Left forelimb (tissue), 1 donor: ENCODE results near the gene CADM1.

Source experiments
- DNase-seq: peaks from one replicate; pipeline ENCODE4 v3.0.0-alpha.2; 2018; ENCODE audit warnings: low spot score

The CADM1 gene

DNA sequence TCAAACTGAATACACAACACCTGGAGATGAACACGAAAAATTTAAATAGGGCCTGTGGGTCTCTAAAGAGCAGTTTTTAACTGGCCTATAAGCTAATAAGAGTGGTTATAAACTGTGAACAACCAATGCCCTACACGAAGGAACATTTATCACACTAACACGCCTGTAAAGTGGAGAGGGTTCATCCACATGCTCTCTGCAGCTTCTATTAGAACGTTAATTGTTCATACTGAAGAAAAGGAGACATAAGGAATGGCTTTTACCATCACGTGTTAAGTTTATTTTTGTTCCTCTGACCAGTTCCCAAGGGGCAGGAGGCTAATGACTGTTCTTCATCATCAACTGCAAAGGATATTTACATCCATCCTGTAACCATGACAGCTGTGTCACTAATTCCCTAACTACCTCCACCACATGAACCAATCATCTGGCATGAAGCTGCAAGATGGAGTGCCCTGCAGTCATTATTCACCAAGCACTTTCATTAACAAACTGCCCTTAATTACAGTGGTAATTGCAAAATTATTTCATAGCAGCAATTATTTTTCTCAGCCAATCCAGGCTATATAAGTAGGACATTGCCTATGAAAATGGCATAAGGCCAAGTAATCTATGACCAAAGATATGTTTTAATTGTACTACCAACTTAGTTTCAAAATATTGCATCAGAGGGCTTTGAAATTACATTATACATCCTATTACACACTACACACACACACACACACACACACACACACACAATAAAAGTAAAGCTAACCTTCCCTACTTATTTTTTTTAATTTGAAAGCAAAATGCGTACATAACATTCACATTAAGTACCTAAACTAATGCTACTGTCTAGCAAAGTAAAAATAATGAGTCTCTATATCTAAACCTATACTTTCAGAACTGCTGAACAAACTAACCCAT, 186.7 kb downstream of the CADM1 start:
- DNase-seq = no peak

DNA sequence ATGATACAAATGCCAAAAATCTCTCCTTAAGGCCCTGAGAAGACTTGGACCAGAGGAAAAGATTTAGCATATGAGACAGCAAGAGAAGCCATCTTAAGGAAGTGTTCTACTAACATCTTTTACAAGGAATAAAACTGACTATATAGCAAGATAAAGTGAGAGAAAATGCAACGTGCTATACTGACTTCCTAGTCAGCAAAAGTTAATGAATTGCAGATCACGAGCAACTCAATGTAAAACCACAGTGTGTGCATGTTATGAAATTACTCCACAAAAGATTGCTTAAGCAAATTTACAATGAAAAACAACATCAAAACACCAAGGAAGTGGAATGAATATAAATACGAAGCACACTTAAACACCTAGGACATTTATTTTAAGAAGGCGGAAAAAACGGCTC, 187.5 kb downstream of the CADM1 start:
- no peak for DNase-seq

DNA sequence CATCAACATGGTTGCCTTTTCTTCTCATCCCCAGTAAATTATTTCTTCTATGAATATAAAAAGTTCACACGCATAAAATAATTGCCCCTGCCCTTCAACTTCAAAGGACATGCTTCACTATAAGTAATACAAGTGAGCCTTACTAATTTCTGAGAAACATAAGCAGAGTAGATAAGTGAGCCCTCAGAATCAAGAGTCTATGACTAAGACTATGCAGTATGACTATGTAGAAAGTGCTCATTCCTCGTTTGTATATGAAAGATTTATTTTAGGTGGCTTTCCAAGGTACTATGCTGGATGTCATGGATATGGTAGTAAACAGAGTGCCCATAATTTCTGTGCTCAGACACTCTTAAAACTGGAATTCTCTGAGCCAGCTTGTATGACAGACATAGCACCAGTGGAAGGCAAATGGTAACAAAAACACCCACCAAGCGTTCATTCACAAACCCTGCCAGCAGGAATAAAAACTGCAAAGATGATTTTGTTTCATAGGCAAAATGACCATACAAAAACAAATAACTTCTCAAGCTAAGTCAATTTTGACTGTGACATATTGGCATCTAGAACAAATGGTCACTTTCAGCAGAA, 189.8 kb downstream of the CADM1 start:
- DNase-seq = no peak

DNA sequence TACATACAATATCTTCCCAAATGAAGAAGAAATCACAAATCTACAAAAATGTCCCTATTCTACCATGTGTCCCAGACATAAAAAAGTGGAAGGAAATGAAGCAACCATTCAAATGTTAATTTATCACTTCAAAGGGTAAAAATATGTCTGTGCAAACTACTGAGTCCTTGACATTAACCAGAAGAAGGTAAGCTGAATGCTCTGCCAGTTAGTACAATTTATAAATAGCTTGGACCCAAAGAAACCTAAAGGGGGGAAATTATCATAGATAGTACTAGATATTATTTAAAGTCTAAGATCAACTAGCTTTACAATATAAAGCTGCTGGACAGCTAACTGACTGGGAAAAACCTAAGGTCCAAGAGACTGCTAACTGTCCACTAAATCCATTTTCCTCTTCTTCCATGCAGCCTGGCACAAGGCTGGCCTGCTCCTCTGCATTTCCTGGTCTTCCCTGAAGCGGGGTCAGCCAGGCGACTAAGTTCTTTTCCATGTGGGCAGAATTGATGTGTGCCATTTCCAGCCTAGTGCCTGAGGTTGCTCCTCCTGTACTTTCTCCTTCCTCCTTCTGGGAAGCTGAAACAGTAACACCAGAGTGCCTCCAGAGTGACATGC, 190.9 kb downstream of the CADM1 start:
- no peak for DNase-seq

DNA sequence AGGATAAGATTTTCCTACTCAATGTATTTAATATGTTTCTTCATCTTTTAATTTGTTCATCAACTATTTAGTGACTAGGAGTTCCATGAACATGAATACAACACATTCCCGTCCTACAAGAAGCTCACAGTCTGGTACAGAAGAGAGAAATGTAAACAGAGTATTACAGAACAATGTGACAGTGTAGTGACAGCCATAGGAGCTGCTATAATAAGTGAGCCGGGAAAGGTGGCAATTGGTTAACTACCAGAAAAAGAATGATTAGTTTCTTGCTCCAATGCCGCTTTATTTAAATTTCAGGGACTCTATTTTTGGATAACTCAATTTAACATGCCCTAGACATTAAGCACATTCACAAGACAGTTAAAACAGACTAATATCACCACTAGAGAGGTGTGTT, 192.3 kb downstream of the CADM1 start:
- no peak for DNase-seq

DNA sequence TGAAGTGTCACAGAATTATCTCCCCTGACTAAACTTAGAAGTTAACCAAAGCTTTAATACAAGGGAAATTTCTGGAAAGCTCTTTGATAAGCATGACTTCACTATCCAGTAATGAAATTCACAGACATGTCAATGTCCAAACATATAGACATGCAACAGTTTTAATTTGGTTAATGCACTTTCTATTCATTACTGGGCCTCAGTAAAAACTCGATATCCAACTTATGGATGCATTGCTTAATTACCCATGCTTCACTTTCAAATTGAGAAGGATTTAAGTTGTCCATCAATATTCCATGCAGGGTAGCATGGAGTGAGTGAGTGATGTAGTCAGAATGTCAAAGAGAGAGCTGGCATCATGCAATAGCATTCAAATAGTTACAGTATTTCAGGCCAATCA, 197.5 kb downstream of the CADM1 start:
- DNase-seq = no peak

DNA sequence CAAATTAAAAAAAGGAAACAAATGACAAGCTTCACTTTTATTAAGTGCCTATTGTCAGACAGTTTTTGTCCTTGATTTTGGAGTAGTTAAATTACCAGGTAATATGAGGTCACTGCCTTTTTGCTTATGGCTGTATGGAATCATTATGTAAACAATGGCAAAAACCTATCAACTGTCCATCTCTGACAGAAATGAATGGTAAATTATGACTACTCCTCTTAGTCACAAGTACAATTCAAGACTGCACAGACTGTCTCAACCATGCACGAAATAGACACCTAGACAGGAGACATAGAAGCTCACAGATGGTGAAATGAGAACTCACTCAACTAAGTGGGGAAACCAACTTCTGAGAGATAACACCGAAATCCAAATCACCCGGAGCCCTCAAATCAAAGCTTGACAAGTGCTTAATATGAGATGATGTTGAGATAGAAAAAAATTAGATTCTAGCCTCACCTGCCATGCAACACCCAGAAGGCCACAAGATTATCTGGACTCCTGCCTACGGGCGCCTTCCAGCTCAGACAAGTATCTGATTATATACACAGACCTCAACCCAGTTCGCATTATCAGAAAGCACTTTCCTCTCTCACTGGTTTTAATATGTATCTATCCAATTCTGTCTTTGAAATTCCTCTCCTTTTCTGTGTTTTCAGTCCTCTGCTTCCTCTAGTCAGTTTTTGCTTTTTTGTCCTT, 199.3 kb downstream of the CADM1 start:
- no peak for DNase-seq

DNA sequence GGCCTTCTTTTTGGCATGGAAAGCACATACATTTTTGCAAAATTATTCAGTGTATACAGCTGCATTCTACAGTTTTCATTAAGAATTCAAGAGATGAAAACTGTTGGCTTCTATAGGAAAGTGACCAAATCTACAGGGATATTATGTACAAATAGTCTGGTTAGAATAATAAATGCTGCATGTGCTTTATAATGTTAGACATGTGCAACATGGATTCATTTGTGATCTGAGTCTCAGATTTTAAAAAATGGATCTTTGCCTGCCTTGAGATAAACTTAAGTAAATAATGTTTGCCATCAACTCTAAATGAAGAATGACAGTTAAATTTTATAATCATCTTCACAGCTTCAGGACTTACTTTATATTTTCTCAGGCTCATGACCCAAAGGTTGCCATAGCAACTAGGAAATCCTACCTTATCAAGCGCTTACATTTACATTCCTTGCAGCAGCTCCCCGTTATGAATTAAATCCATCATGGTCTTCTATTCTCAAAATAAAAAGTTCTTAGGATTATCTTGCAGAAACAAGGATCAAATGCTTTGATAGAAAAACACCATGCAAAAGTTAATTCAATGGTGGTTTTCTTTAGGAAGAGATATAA, 200.2 kb downstream of the CADM1 start:
- DNase-seq = no peak

DNA sequence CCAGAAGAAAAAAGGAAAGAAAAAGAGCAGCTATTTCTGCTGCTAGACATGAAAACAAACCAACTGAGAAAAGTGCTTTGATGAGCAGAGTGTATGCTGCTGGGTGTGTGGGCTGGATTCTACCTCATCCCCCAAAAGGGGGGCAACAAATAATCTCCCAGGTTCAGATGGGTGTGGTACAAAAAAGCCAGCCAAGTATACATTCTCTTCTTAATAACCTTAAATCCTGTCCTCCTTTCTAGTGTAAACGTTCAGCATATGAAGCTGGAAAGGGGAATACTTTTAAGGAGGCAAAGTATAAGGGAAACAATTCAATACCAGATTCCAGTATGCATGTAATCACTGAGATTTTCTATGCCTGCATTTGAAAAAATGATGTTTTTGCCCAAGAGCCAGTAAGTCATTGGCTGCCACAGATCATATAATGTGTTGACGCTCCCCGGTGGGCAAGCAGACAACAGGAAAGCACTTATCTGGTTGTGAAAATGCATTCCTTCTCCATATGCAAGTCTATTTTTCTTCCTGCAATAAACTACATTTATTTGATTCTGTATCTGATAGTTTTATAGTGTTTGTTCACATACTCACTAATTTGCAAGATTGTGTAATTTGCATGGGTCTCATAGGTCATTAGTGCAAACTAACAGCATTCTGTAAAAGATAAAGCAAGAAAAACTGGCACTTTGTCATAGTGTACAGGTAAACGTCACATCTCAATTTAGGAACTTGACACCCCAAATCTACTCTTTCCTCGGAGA, 201.1 kb downstream of the CADM1 start:
- DNase-seq = no peak

DNA sequence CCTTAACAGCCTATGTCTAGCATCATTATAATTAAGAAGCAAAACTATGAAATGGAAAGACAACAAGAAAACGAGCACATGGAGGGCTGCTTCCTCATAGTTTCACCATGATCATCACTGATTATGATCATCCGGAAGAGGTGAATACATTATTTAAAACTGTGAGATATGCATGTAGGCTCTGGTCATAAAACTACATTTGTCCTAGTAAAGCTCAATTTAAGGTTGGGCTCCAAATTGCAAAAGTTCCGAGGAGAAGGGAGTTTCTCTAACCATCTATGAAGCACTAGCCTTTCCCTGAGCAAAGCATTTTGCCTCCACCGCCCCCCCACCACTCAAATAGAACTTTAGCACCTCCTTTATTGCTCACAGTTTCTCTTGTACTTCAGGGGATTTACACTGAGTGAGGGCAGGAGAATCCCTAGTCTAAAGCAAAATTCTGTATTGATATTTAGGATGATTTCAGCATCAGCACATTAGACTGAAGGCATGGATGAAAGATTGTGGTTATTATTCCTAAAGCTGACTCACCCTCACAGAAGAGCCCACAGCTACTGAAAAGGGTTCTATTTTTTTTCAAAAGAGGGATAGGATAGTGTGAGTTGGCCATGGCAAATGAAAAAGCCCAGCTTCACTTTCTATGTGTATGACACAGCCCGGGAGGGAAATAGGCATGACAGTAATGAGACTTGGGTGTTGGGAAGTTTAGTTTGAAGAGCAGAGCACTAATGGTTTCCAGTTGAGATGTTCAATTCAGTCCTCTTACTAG, 203.4 kb downstream of the CADM1 start:
- DNase-seq = no peak

DNA sequence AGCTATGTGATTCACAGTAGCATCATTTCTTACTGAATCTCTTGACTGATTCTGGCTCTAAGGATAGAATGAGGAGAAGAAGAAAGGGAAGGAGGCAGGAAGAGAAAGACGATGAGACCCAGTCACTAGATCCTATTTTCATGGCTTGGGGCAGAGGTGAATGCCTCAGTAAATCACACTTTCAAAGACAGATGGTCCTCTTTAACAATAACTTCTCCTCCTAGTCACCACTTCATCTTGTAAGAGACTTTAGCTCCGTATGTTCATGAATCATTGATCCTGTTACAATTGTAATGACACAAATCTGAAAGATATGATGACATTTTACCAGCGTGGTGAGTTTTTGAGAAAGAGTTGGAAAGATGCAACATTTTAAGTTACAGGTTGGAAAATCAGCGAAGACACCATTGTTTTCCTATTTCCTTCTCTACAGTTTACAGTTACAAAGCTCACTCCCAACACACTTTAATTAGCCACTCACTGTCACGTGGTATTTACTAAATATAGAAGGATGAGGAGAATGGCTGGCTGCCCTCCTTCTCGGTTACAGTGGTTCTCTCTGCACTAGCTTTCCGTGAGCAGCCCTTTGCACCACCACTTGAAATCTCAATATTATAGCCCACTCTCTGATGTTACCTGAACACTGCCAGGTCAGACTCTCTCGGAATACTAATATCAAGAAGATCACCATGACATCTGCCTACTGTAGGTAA, 205.8 kb downstream of the CADM1 start:
- no peak for DNase-seq

DNA sequence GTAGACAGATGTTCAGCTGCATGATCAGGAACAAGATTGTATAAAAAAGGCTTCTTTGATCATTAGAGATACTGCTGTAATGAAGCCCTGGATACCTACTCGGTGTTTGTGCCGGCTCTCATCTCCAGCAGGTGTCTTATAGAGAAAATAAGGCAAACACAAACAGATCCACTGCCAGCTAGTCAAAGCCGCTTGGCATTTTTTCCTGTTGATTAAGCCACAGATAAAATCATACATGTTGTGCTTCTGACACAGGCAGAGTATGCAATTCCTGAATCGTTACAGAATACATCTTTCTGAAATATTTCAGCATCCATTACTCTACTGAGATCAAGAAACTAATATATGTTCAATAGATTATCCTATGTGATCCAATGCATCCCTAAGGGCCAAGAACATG, 206.9 kb downstream of the CADM1 start:
- DNase-seq = no peak

DNA sequence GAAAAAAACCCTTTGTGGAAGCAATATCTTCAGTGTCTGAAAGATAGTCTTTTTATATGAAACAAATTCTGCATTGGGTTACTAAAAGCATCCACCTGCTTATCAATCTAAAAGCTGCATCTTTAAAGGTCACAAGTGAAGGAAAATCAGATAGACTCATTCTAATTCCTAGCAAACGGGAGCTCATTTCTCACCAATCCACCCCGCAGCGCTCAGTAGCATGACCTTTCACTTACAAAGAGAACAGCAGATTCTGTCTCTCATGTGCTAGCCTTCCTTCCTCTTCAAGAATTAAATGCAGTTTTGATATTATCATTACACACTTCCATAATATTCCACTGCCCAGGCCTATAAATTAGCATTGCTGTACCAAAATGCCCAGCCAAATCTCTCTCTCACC, 212.9 kb downstream of the CADM1 start:
- DNase-seq = no peak

DNA sequence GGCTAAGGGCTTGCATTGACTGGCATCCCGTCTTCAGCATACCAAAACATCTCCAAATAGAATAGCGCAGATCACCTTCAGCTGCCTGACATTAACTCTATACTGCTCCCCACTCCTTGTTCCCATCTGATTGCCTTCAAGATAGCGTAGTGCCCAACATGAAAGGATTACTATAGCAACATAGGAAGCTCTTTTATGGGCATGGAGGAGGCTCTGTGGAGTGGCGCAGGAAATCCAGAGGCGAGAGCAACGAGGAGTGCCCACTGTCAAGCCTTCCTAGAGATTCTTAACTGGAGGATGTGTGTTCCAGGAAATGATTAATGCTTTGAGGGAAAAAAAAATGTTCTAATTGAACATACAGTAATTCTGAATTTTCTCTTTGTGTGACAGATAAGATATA, 213.3 kb downstream of the CADM1 start:
- DNase-seq = no peak

DNA sequence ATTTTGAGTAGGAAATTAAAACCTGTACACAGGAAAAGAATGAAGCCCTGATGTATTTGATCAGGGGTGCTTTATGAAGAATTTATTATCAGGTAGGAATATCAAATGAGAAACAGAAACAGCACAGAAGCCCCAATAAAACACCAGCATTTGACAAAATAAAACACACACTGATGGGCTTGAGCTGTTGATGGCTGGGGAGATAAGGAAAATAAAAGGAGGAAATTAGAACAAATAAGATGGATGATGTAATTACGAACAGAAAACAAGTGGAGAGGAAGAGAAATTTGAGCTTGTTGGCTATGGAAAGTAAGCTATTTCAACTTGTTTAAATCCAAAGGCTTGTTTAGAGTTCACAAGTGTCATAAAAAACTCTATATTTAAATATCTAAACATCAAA, 213.7 kb downstream of the CADM1 start:
- no peak for DNase-seq

DNA sequence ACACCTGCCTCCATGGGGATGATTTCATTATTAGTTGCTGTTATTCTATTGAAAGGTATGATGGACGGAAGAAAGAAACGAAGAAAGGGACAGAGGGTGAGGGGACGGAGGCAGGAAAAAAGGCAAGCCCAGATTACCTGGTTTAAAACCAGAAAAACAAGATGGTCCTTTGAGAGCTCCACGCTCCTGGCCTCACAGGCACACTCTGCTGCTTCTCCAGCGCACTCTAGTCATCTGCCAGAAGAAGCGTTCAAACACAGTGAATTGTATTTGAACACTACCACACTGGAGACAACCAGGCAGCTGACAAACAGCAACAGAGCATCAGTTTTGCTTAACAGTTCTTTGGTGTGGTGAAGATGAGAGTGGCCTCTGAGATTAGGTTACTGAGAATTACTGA, 216.9 kb downstream of the CADM1 start:
- no peak for DNase-seq

DNA sequence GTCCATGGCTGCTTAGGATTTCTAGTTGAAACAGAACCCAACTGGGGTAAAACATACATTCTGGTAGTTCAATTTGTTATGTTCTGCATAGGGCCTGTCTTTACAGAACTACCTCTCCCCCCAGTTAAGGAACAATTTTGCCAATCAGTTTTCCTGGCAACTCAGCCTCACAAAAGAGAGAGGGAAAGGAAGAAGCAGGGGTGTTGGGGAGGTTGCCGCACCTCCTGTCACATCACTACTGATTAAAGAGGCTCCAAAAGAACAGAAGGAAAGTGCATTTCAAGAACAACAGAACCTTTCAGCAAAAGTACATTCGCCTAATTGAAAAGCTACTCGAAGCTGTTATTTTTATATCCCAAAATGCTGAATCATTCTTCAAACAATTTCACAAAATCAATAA, 217.6 kb downstream of the CADM1 start:
- DNase-seq = no peak

DNA sequence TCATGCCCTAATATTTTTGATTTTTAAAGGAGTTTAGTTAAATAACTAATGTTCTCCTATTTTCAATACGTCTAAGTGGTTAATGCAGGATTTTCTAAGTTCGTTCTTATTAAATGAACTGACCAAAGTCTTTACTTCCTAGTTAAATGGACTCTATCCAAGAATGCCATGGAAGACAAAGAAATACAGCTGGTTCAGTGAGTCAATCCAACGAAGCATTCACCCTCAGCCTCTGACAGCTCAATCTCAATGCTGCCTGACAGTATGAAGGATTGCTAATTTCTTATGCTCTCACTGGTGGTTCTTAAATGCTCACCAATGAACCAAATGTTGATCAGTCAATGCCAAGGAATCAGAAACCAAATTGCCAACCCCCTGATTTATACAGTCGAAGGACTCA, 219.4 kb downstream of the CADM1 start:
- no peak for DNase-seq

DNA sequence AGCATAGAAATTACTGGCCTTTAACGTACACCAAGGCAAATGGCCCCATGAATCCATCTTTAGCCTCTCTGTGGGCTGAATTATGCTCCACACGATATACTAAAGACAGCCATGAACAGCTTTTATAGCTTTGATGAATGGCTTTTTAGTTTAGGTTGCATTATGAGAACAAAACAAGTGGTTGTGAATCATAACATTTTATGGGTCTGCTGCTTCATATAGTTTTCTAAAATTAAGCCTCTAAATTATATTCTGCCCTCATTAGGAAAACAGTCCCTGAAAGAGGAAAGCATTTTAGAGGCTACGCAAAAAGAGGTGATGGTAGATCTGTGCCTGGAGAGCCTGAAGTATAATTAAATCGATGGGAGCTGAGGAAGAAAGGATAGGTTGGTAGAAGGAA, 221.3 kb downstream of the CADM1 start:
- DNase-seq = no peak

DNA sequence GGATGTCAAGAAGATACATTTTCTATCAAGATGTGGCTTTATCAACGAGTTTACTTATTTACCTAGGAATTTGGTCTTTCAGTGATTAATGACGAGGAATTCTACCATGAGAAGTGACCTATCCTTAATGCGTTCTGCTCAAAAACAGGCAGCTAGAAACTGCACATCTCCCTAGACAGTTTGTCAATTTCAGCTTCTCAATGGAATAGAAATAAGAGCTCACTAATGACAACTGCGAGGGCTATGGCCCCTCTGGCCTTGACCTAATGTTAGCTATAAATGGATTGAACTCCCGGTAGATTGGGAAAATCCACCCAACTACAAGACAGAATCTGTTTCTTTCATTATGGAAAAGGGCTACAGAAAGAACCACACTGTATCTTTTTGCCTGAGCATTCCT, 223.4 kb downstream of the CADM1 start:
- DNase-seq = no peak
